GM21529 (cell line): Measurements from ENCODE around the gene PRTN3.
"Not testable (repeated sequence)": the region's sequence is repeated elsewhere in the genome, so short reads cannot be mapped to it uniquely, and the experiment has no call there.

Source experiments
- ATAC-seq: cut with Tn5 transposase; IDR thresholded peaks from one replicate; pipeline ENCODE4 v1.9.1; 2021; ENCODE audit not compliant: unreplicated experiment

The PRTN3 gene

DNA sequence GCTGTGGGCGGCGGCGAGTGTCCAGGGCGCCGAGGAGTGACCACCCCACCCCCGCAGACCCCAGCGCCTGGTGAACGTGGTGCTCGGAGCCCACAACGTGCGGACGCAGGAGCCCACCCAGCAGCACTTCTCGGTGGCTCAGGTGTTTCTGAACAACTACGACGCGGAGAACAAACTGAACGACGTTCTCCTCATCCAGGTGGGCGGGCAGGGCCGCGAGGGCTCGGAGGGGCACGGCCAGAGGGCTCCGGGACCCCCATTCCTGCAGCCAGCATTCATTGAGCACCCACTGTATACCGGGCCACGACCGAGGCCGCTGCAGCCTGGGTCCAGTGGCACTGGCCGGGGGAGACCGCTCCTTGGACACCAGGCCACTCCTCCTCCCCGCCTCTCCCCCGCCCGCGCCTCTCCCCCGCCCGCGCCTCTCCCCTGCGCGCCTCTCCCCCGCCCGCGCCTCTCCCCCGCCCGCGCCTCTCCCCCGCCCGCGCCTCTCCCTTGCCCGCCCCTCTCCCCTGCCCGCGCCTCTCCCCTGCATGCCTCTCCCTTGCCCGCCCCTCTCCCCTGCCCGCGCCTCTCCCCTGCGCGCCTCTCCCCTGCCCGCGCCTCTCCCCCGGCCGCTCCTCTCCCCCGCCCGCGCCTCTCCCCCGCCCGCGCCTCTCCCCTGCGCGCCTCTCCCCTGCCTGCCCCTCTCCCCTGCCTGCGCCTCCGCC is 3.2 kb downstream of the PRTN3 start:
- ATAC-seq, result no peak

DNA sequence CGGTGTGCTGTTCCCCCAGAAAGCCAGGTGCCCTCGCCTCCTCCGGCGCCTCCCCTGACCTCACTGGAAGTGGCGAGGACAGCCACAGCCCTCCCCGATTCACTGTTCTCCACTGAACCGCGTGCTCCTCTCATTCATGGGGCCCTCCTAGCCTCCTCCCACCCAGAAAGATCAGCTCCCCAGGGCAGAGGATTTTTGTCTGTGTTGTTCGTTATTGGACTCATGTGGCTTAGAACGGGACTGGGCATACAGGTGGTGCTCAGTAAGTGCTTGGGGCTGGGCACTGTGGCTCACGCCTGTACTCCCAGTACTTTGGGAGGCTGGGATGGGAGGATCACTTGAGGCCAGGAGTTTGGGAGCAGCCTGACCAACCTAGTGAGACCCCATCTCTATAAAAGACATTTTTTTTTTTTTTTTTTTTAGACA is 3.8 kb downstream of the PRTN3 start:
- no peak for ATAC-seq

DNA sequence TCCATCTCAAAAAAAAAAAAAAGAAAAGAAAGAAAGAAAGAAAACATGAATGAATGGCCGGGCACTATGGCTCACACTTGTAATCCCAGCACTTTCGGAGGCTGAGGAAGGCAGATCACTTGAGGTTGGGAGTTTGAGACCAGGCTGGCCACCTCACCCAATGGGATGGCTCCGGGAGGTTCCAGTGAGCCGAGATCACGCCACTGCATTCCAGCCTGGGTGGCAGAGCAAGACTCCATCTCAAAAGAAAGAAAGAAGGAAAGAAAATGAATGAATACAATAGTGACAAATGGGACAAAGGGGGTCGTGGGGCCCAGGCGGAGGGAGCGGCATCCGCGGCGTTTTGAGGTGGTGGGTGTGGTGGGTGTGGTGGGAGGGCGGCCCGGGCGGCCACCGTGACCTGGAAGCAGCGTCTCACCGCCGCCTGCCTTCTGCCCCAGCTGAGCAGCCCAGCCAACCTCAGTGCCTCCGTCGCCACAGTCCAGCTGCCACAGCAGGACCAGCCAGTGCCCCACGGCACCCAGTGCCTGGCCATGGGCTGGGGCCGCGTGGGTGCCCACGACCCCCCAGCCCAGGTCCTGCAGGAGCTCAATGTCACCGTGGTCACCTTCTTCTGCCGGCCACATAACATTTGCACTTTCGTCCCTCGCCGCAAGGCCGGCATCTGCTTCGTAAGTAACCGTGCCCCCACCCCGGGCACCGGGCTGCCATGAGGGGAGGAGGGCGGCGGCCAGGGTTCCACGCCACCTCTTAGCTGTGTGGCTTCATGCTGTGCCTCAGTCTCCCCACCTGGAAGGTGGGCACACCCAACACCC is 5.1 kb downstream of the PRTN3 start:
- ATAC-seq, result no peak

DNA sequence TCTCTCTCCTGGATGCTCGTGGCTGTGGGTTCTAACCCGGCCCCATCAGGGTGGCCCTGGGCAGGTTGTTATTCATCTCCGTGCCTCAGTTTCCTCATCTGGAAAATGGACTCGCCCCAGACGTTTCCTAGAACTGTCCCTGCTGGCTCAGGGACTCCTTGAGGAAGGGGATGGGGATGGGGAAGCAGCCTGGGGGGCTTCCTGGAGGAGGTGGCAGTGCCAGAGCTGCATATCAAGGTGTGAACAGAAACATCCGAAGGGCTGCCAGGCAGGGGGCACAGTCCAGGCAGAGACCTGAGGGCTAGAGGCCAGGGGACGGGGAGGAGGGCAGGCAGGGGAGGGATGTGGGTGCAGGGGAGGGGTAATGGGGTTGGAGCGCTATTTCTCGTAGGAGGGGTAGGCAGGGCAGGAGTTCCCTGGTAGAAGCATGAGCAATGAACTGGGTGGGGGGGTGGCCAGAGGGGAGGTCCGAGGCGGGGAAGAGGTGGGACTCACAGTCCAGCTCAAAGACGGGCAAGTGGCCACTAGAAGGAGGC is 7.7 kb downstream of the PRTN3 start:
- ATAC-seq, result no peak

DNA sequence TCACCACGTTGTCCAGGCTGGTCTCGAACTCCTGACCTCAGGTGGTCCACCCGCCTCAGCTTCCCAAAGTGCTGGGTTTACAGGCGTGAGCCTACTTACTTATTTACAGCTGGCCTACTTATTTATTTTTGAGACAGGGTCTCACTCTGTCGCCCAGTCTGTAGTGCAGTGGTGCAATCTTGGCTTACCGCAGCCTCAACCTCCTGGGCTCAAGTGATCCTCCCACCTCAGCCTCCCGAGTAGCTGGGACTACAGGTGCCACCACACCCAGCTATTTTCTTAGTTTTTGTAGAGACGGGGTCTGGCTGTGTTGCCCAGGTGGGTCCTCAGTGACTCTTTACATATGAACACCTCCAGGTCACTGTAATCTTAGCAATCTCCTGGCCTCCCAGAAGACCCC is 8.4 kb downstream of the PRTN3 start:
- ATAC-seq, result not testable (repeated sequence)

DNA sequence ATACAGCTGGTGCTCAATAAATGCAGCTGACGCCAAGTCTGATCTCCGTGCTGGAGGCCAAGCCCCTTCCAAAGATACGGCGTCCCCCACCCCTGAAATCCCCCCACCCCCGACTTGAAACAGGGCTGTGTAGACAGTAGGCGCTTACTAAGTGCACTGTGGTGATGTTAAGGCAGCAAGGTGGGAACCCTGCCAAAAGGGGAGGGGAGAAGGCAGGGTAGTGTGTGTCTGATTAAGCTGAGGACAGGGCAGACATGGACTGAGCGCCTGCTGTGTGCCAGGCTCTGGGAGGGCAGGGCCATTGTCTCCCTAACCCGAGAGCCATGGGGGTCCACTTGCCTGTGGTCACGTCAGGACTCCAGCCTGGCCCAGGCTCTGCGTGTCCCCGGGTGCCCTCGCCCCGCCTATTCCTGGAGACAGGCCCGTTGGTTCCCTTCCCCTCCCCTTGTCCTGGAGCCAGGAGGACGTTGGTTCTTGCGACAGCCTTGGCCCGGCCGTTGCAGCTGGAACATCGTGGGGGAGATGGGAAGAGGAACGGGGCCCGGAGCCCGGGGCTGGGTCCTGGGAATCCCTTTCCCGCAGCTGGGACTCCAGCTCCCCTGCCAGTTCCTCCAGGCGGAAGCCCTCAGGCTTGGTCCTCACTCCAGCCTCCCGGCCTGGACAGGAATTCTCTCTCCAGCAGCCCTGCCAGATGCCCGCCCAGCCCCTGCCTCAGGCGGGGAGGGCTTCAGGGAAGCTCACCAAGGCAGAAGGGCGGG is 9.6 kb downstream of the PRTN3 start:
- ATAC-seq, result no peak

DNA sequence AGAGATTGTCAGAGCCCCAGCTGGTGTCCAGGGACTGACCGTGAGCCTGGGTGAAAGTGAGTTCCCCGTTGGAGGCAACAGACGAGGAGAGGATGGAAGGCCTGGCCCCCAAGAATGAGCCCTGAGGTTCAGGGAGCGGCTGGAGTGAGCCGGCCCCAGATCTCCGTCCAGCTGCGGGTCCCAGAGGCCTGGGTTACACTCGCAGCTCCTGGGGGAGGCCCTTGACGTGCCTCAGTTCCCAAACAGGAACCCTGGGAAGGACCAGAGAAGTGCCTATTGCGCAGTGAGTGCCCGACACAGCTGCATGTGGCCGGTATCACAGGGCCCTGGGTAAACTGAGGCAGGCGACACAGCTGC is 10.2 kb downstream of the PRTN3 start:
- no peak for ATAC-seq

DNA sequence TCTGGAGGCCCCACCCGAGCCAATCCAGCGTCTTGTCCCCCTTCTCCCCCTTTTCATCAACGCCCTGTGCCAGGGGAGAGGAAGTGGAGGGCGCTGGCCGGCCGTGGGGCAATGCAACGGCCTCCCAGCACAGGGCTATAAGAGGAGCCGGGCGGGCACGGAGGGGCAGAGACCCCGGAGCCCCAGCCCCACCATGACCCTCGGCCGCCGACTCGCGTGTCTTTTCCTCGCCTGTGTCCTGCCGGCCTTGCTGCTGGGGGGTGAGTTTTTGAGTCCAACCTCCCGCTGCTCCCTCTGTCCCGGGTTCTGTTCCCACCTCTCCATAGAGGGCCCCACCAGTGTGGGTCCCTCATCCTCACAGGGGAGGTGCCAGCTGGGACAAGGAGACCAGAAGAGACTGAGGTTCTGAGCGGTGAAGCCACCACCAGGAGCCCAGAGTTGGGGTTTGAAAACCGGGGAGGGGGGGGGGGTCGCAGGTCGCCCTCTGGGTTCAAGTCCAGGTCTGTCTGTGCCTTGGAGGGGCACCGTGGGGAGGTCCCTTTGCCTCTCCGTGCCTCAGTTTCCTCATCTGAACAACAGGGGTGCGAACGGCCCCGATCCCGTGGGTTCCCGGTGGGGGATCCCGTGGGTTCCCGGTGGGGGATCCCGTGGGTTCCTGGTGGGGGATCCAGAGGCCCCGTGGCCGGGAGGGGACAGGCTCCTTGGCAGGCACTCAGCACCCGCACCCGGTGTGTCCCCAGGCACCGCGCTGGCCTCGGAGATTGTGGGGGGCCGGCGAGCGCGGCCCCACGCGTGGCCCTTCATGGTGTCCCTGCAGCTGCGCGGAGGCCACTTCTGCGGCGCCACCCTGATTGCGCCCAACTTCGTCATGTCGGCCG is 11.6 kb downstream of the PRTN3 start, which contains the start of gene ELANE:
ELANE (plus strand) TSS at position 168 of the 878 bp plus-strand sequence; CDS start at position 194, 26 bp downstream.
- ATAC-seq, result no peak

DNA sequence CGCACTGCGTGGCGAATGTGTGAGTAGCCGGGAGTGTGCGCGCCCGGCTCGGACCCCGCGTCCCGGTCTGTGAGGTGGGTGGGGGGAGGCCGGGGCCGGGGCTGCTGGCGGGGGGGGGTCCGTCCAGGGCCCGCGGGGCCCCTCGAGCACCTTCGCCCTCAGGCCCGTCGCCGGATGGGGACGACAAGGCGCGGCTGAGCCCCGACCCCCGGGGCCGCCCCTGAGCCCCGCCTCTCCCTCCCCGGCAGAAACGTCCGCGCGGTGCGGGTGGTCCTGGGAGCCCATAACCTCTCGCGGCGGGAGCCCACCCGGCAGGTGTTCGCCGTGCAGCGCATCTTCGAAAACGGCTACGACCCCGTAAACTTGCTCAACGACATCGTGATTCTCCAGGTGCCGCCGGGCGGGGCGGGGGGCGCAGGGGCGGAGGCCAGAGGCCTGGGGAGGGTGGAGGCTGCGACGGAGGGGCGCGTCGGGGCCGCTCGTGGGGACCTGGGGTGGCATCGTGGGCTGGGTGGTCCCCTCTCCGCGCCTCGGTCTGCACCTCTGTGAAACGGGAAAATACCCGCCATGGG is 12.3 kb downstream of the PRTN3 start:
- no peak for ATAC-seq

DNA sequence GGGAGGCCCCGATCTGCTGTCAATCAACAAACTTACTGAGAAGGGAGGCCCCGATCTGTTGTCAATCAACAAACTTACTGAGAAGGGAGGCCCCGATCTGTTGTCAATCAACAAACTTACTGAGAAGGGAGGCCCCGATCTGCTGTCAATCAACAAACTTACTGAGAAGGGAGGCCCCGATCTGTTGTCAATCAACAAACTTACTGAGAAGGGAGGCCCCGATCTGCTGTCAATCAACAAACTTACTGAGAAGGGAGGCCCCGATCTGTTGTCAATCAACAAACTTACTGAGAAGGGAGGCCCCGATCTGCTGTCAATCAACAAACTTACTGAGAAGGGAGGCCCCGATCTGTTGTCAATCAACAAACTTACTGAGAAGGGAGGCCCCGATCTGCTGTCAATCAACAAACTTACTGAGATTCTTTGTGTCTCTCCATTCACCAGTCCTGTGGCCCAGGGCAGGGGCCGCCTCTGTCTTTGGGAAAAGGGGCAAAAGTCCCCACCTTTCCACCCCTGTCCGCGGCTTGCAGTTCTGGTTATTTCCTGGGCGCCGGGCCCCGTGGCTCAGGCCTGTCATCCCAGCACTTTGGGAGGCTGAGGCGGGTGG is 12.9 kb downstream of the PRTN3 start:
- not testable (repeated sequence) for ATAC-seq

DNA sequence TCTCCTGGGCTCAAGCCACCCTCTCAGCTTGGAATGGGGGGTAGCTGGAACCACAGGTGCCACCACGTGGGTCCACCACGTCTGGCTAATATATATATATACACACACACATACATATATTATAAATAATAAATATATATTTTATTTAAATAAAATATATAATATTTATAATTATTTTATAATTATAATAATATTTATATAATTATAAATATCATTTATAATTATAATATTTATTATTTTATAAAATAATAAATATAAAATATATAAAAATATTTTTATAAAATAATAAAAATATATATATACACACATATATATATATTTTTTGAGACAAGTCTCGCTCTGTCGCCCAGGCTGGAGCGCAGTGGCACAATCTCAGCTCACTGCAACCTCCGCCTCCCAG is 13.8 kb downstream of the PRTN3 start:
- no peak for ATAC-seq

DNA sequence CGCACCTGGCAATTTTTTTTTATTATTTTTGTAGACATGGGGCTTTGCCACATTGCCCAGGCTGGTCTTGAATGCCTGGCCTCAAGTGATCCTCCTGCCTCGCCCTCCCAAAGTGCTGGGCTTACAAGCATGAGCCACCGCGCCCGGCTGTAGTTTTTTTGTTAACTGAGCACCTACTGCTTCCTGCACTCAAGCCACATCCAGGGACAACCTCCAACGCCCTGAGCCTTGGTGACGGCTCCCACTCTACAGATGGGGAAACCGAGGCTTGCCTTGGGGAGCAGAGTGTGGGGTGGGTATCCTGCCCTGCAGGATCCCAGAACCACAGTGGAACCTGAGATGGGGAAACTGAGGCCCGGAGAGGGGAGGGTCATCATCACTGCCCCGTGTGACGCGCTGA is 14.3 kb downstream of the PRTN3 start:
- no peak for ATAC-seq

DNA sequence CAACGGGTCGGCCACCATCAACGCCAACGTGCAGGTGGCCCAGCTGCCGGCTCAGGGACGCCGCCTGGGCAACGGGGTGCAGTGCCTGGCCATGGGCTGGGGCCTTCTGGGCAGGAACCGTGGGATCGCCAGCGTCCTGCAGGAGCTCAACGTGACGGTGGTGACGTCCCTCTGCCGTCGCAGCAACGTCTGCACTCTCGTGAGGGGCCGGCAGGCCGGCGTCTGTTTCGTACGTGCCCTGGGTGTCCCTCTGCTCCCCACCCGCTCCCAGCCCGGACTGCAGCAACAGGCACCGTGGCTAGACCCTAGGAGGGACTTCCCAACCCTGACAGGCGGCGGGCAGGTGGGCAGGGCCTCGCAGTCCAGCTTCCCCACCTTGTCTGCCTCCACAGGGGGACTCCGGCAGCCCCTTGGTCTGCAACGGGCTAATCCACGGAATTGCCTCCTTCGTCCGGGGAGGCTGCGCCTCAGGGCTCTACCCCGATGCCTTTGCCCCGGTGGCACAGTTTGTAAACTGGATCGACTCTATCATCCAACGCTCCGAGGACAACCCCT is 14.8 kb downstream of the PRTN3 start:
- ATAC-seq, result no peak

DNA sequence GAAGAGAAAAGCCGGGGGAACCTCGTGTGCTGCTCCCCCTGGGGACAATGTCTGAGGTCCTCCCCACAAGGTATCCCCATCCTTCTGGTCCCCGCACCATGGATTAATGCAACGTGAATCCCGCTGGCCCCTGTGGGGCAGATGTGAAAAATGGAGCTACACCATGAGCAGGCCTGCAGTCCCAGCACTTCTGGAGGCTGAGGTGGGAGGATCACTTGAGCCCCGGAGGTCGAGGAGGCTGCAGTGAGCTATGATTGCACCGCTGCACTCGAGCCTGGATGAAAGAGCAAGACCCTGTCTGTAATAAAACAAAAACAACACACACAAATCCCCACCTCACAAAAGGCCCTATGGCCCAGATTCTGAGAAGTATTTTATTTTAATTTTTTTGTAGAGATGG is 17.5 kb downstream of the PRTN3 start:
- no peak for ATAC-seq

DNA sequence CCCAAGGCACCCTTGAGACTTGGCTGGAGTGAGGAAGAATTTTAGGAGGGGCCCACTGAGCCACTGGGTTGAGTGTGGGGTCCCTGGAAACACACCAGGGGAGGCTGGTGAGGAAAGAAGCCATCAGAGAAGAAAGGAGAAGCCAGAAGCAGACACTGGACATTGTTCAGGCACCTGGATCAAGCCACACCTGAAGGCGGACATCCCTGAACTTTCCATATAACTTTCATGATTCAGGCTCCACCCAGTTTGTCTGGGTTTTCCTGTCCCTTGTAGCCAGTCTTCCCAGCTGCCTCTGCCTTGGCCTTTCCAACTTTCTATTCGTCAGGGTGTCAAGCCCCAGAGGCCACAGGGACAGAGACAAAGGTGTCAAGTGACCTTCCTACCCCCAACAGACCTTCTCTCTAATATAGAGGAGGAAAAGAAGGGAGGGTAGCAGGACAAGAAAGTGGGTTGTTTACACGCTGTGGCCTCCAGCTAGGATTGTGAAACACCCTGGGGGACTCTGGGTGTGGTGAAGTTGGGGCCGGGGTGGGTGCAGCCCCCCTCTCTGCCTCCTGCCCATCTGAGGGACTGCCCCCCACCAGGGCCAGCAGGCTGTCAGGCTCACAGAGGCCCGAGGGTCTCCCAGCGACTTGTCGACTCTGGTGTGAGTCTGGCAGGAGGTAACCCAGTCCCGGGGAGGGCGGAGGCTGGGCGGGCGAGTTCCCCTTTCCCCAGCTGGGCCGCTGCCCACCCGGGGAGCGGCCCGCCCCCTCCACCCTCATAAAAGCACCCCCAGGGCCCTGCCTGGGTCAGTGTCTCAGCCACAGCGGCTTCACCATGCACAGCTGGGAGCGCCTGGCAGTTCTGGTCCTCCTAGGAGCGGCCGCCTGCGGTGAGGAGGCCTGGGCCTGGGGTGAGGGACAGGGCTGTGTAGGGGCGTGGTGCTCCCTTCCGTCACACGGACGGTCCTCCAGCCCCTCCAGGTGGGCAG is 18.4 kb downstream of the PRTN3 start, which contains the start of gene CFD:
CFD (plus strand) TSS at position 797 of the 976 bp plus-strand sequence; CDS start at position 823, 26 bp downstream.
- no peak for ATAC-seq

DNA sequence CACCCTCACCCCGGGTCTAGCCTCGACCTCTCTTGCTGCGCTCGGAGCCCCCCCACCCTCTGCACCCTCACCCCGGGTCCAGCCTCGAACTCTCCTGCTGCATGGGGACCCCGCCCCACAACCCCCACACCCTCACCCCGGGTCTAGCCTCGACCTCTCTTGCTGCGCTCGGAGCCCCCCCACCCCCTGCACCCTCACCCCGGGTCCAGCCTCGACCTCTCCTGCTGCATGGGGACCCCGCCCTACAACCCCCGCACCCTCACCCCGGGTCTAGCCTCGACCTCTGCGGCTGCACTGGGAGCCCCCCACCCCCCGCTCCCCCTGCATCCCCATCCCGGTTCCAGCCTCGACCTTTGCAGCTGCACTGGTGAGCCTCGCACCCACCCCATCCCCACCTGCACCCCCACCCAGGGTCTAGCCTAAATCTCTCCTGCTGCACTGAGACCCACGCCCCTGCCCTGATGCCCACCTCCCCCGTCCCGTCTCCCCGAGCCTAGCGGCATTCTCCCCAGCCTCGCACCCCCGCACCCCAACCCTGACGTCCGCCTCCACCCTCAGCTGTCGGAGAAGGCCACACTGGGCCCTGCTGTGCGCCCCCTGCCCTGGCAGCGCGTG is 20.4 kb downstream of the PRTN3 start:
- ATAC-seq, result no peak

DNA sequence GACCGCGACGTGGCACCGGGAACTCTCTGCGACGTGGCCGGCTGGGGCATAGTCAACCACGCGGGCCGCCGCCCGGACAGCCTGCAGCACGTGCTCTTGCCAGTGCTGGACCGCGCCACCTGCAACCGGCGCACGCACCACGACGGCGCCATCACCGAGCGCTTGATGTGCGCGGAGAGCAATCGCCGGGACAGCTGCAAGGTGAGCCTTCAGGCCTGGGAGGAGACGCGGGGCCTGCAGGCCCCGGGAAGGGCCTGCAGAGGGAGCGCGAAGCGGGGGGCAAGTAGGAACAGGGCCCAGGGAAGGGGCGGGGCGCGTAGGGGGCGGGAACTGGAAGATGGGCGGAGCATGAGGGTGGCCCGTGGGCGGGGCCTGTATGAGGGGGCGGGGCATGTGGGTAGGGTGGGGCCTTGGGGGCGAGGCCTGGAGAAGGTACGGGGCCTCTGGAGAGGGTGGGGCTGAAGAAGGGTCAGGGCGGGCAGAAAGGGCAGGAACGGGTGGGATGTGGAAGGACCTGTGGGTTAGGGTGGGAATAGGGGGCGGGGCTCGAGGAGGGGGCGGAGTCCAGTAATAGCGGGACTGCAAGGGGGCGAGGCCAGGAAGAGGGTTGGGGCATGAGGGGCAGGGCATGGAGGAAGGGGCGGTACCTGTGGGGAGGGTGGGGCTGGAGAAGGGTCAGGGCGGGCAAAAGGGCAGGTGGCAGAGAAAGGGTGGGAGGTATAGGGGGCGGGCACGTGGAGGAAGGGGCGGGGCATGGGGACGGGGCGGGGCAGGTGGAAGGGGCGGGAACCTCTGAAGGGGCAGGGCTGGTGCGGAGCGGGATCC is 21.2 kb downstream of the PRTN3 start:
- ATAC-seq, result no peak
